ENCODE results near the gene ESRP2. TPM values are rescaled to one million over a fixed set of nuclear protein-coding genes. Genes with fewer than 3 reads are reported as not detected.

The ESRP2 gene
- total and polyA plus RNA-seq, 4 donors: 22.5 to 65.5 (median 39.3) TPM

DNA sequence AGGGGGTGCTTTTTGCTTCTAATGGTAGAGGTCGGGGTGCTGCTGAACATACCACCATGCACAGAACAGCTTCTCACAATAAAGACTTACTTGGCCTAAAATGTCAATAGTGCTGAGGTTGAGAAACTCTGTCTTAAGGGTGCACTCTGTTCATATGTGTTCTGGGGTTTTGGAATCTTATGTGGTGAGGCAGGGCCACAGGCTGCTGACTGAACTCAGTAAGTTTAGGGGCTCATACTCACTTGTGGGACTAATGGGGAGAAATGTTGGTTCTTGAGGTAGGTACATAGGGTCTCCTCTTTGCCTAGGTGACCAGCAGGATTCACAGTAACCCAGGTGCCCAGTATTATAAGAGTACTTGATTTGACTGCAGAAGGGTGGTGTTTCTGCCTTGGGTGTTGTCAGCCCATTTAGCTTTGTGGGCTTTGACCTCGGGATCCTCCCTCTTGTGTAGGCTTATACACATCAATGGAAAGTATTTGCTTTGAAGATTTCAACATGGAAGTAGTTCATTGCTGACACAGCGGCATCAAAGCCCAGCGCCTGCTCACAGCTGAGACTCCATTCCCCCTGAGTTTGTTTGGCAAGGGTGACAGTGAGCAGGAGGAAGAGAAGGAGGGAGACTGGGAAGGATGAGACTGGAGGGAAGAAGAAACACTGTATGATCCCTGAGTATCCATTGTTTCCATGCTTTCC, 45.6 kb upstream of the ESRP2 start:
- no peak for DNase-seq
- Histone ChIP-seq H3K27ac (ENCODE audit: low read depth in 1 of 2, low read length in 1 of 2) (peak overlapping the region in 1 of 2 donors; percentile 71), H3K36me3 (ENCODE audit: control insufficient read depth in 4 of 4, insufficient read depth in 4 of 4, low read length in 4 of 4) (peaks cover 0 to 11% (median 3%) of the 10 kb centered on the region in 4 donors), H3K4me1 (ENCODE audit: control insufficient read depth in 5 of 5, insufficient read depth in 5 of 5, low read length in 5 of 5) (peaks cover 0 to 18% (median 3%) of the 10 kb centered on the region in 5 donors), H3K4me3 (no peak overlapping the region), H3K27me3 (ENCODE audit: control insufficient read depth in 3 of 3, insufficient read depth in 3 of 3, low read length in 2 of 3) (no peaks in the 10 kb centered on the region), H3K9ac (ENCODE audit: insufficient read depth in 1 of 2, low read length in 2 of 2) (no peak overlapping the region), H3K9me3 (ENCODE audit: control insufficient read depth in 4 of 4, insufficient read depth in 3 of 4, low read length in 3 of 4) (no peaks in the 10 kb centered on the region)
- TF ChIP-seq, protein P1, sequence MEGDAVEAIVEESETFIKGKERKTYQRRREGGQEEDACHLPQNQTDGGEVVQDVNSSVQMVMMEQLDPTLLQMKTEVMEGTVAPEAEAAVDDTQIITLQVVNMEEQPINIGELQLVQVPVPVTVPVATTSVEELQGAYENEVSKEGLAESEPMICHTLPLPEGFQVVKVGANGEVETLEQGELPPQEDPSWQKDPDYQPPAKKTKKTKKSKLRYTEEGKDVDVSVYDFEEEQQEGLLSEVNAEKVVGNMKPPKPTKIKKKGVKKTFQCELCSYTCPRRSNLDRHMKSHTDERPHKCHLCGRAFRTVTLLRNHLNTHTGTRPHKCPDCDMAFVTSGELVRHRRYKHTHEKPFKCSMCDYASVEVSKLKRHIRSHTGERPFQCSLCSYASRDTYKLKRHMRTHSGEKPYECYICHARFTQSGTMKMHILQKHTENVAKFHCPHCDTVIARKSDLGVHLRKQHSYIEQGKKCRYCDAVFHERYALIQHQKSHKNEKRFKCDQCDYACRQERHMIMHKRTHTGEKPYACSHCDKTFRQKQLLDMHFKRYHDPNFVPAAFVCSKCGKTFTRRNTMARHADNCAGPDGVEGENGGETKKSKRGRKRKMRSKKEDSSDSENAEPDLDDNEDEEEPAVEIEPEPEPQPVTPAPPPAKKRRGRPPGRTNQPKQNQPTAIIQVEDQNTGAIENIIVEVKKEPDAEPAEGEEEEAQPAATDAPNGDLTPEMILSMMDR (IDR thresholded peaks at IDR 0.05; ENCODE audit: control extremely low read depth, extremely low read depth): no peak
- 91 to 93% methylated on average over 4 of the region's 4 CpGs for WGBS, 2 donors
- ATAC-seq (ENCODE audit: insufficient read depth, low FRiP score): no peak

DNA sequence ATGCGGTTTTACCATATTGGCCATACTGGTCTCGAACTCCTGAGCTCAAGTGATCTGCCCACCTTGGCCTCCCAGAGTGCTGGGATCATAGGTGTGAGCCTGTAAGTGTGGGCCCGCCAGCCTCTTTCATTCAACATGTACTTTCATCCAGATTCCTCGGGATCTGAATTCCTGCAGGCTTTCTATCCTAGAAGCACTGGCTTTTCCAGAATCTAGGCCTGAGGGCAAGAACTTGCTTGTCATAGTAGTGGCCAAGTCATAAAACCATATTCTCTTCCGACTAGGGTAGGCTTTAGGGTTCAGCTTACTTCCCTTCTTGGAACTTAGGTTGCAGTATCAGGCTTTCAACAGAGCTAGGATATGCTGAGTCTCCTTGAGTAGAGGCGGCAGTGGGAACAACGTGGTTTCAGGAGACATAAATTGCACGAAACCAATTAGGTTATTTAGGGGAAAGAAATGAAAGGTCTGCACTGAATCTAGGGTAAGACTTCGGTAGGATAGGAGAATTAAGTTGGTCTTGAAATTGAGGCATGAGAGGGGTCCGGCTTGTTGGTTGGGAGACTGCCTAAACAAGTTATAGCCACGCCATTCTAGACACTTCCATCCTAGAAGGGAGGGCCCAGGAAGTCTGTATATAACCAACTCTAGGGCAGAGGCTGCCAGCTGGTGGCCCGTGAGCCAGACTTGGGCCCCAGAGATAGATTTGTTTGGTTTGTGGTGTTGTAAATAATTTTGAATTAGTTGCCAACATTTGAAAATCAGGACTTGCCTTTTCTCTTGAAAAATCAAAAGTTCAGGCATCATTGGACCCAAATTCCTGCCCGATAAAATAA, 44.0 kb upstream of the ESRP2 start:
- H3K4me1 ChIP-seq (ENCODE audit: control insufficient read depth in 5 of 5, insufficient read depth in 5 of 5, low read length in 5 of 5): peaks cover 0 to 7% (median 3%) of the 10 kb centered on the region in 5 donors
- ATAC-seq (ENCODE audit: insufficient read depth, low FRiP score) (no peak), DNase-seq (no peak)
- peaks cover 0 to 13% (median 3%) of the 10 kb centered on the region in 4 donors for H3K36me3 ChIP-seq (ENCODE audit: control insufficient read depth in 4 of 4, insufficient read depth in 4 of 4, low read length in 4 of 4)
- no peaks in the 10 kb centered on the region for H3K9me3 ChIP-seq (ENCODE audit: control insufficient read depth in 4 of 4, insufficient read depth in 3 of 4, low read length in 3 of 4)
- TF ChIP-seq, protein P1 (IDR thresholded peaks at IDR 0.05; ENCODE audit: control extremely low read depth, extremely low read depth): no peak
- 83 to 87% methylated on average over 13 of the region's 13 CpGs for WGBS, 2 donors
- no peak overlapping the region for H3K4me3 ChIP-seq
- H3K27me3 ChIP-seq (ENCODE audit: control insufficient read depth in 3 of 3, insufficient read depth in 3 of 3, low read length in 2 of 3): no peaks in the 10 kb centered on the region
- H3K9ac ChIP-seq (ENCODE audit: insufficient read depth in 1 of 2, low read length in 2 of 2): no peak overlapping the region
- no peak overlapping the region for H3K27ac ChIP-seq (ENCODE audit: low read depth in 1 of 2, low read length in 1 of 2)

DNA sequence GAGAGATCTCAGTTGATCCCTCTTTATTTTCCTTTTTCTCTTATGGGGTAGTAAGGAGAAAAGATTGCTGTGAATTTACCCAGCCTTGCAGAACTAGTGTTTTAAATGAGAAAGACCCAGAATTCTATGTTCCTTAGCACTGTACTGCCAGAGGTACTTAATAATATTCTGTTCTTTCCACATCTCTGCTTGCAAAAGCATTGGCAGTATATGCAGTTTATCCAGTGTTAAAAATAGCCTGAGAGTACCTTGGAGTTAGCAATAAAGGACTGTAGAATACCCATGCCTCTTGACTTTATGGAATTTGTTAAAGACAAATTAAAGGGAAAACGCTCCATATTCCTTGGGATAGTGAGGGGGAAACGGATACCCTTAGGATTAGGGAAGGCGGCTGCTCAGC, 40.3 kb upstream of the ESRP2 start:
- TF ChIP-seq, protein P1 (IDR thresholded peaks at IDR 0.05; ENCODE audit: control extremely low read depth, extremely low read depth): no peak
- no peak for ATAC-seq (ENCODE audit: insufficient read depth, low FRiP score)

More for the DNA sequence above, 40.3 kb upstream of the ESRP2 start:
- Histone ChIP-seq H3K4me3 (no peak overlapping the region), H3K27ac (ENCODE audit: low read depth in 1 of 2, low read length in 1 of 2) (peak overlapping the region; percentile 45 to 77), H3K4me1 (ENCODE audit: control insufficient read depth in 5 of 5, insufficient read depth in 5 of 5, low read length in 5 of 5) (peaks cover 0 to 8% (median 0%) of the 10 kb centered on the region in 5 donors), H3K9me3 (ENCODE audit: control insufficient read depth in 4 of 4, insufficient read depth in 3 of 4, low read length in 3 of 4) (peaks cover 0 to 3% (median 0%) of the 10 kb centered on the region in 4 donors), H3K36me3 (ENCODE audit: control insufficient read depth in 4 of 4, insufficient read depth in 4 of 4, low read length in 4 of 4) (peaks cover 0 to 14% (median 5%) of the 10 kb centered on the region in 4 donors), H3K9ac (ENCODE audit: insufficient read depth in 1 of 2, low read length in 2 of 2) (no peak overlapping the region), H3K27me3 (ENCODE audit: control insufficient read depth in 3 of 3, insufficient read depth in 3 of 3, low read length in 2 of 3) (no peaks in the 10 kb centered on the region)
- DNase-seq: peak in 2 of 3 donors; percentile 11 to 49
- WGBS, 2 donors: 68 to 69% methylated on average over 3 of the region's 3 CpGs
